ENCODE data around the gene TNFAIP8.

GRCh38 chr5:119365847-119366539 is 10.2 kb downstream of the TNFAIP8 start:
- TF ChIP-seq EP300 (IDR thresholded peaks at IDR 0.05; ENCODE audit: borderline replicate concordance) (no peak), RAD21 (IDR thresholded peaks at IDR 0.05; ENCODE audit: low read depth) (no peak), TAF1 (IDR thresholded peaks at IDR 0.05; ENCODE audit: low read depth) (no peak), NFIC (IDR thresholded peaks at IDR 0.05) (no peak), CREB1 (IDR thresholded peaks at IDR 0.05; ENCODE audit: low read depth) (no peak), YY1 (IDR thresholded peaks at IDR 0.05; ENCODE audit: low read depth) (no peak), MAX (IDR thresholded peaks at IDR 0.05) (no peak), ZBTB7A (IDR thresholded peaks at IDR 0.05; ENCODE audit: low read depth) (no peak)
